RCC 7860 (cell line): ENCODE results near the gene HIPK1.
"Not testable (repeated sequence)": the region's sequence is repeated elsewhere in the genome, so short reads cannot be mapped to it uniquely, and the experiment has no call there.

Experiments
- DNase-seq: peaks from one replicate; pipeline ENCODE4 v3.0.0-alpha.2; 2015; ENCODE audit warnings: low spot score
- FAIRE-seq: peaks from 2 replicates; lab custom pipeline; 2012; peaks lifted over from hg19 to GRCh38; lab: Jason Lieb, UNC

The HIPK1 gene

GRCh38 chr1:113942527-113942926 is 13.4 kb downstream of the HIPK1 start:
- no peak for FAIRE-seq
- no peak for DNase-seq

DNA sequence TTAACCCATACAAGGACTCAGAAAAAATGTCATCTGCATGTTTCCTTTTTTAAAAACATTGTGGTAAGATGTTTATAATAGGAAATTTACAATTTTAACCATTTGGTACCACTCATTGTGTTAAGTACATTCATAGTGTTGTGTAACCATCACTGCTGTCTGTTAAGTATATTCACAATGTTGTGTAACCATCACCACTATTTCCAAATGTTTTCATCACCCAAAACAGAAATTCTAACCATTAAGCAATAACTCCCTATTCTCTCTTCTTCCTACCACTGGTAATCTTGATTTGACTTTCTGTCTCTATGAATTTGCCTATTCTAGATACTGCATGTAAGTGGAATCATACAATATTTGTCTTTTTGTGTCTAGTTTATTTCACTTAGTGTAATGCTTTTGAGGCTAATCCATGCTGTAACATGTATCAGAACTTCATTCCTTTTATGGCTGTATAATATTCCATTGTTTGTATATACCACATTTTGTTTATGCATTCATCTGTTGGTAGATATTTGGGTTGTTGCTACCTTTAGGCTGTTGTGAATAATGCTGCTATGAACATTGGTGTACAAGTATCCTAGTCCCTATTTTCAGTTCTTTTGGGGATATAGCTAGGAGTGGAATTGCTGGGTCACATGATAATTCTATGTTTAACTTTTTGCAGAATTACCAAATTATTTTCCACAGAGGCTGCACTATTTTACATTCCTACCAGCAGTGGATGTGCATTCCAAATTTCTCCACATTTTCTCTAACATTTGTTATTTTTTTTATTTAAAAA is 14.1 kb downstream of the HIPK1 start:
- no peak for FAIRE-seq
- no peak for DNase-seq

GRCh38 chr1:113945329-113945728 is 16.2 kb downstream of the HIPK1 start:
- FAIRE-seq, result no peak

DNA sequence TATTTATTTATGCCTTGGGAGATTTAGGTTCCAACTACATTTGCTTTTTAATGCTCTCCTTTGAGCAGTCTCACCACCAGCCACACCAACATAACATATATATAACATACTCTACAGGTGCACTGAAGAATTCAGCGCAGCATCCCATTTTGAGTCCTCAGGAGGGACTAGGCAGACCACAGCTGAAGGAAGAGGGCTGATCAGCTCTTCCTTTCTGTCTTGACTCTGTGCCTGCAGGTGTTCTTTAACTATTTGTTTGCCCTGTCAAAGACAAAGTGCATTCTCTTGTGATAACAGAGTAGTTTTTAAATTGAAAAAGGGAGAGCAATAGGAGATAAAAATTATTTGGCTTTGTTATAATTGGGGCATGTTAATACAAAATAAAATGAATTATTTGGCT is 17.0 kb downstream of the HIPK1 start:
- DNase-seq (no peak), FAIRE-seq (no peak)

More at GRCh38 chr1:113945329-113945728, 16.2 kb downstream of the HIPK1 start:
- DNase-seq, result no peak

GRCh38 chr1:113946678-113947387 is 17.7 kb downstream of the HIPK1 start:
- FAIRE-seq (no peak), DNase-seq (no peak)

DNA sequence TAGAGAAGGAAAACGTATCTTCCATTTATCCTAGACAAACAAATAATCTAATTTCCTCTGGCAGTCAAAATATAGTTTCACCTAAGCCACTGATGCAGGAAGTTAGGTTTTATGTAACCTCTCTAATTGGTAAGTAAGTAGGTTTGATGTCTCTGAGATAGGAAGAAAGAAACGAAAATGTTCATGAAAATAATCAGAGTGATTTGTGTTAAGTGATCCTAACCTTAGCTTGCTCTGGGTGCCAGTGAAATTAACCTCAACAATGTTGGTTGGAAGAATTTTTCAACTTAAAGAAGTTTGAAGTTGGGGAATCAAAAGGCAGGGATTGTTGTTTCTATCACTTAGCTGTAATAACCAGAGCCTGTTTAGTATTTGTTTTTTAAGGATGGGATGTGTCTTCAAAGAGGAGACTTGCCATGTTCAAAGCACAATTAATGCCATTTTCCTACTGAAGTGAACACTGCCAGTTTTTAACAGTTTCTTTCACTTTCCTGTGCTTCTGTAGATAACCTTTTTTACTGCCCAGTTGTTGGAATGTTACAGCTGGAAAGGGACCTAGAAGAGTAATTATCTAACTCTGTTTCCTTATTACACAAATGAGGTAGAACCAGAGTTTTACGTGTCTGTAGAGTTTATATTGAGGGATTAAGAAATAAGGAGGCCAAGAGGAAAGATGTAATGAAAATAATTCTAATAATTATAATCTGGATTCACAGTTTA is 18.4 kb downstream of the HIPK1 start:
- FAIRE-seq (no peak), DNase-seq (no peak)

GRCh38 chr1:113948151-113948550 is 19.0 kb downstream of the HIPK1 start:
- FAIRE-seq, DNase-seq: not testable (repeated sequence)

GRCh38 chr1:113949007-113949406 is 19.9 kb downstream of the HIPK1 start:
- no peak for FAIRE-seq
- DNase-seq, result no peak

GRCh38 chr1:113950908-113951307 is 21.8 kb downstream of the HIPK1 start:
- no peak for DNase-seq
- FAIRE-seq, result no peak

GRCh38 chr1:113951719-113952118 is 22.6 kb downstream of the HIPK1 start:
- DNase-seq (no peak), FAIRE-seq (no peak)

- FAIRE-seq, result no peak
- no peak for DNase-seq
These were observed 28.9 kb downstream of the HIPK1 start for GRCh38 chr1:113957984-113958383.

DNA sequence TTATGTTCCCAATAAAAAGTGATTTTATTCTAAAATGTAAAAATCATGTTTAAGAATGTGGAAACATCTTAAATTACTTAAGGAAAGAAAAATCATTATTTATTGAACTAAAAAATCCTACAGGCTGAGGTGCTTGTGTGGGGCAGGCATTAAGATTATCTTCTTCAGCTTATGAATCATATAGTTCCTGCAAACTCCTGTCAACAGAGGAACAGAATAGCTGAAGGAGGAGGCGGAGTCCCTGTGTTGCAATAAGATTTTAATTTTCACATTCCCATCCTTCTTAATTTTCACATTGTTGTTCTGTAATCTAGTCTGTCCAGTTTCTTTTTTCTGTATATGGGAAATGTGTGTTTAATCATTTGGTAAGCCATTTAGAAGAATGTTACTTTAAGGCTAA is 29.6 kb downstream of the HIPK1 start:
- DNase-seq (no peak), FAIRE-seq (no peak)

GRCh38 chr1:113963281-113963906 is 34.3 kb downstream of the HIPK1 start:
- FAIRE-seq (no peak), DNase-seq (no peak)

- no peak for FAIRE-seq
- DNase-seq, result no peak
These were observed 36.7 kb downstream of the HIPK1 start for GRCh38 chr1:113965703-113966412.

GRCh38 chr1:113972954-113973353 is 43.8 kb downstream of the HIPK1 start:
- no peak for FAIRE-seq
- DNase-seq, result no peak

DNA sequence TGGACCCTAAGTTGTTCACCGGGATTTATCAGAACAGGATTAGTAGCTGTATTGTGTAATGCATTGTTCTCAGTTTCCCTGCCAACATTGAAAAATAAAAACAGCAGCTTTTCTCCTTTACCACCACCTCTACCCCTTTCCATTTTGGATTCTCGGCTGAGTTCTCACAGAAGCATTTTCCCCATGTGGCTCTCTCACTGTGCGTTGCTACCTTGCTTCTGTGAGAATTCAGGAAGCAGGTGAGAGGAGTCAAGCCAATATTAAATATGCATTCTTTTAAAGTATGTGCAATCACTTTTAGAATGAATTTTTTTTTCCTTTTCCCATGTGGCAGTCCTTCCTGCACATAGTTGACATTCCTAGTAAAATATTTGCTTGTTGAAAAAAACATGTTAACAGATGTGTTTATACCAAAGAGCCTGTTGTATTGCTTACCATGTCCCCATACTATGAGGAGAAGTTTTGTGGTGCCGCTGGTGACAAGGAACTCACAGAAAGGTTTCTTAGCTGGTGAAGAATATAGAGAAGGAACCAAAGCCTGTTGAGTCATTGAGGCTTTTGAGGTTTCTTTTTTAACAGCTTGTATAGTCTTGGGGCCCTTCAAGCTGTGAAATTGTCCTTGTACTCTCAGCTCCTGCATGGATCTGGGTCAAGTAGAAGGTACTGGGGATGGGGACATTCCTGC is 46.2 kb downstream of the HIPK1 start:
- DNase-seq, result no peak
- FAIRE-seq, result no peak

- no peak for FAIRE-seq
- DNase-seq, result no peak
These were observed 47.6 kb downstream of the HIPK1 start for GRCh38 chr1:113976609-113977278.

GRCh38 chr1:113977906-113978305 is 48.8 kb downstream of the HIPK1 start:
- DNase-seq, result no peak
- no peak for FAIRE-seq
